ENCODE results near the gene PRDM16.

Gene PRDM16

GRCh38 chr1:3423896-3424611, 355.1 kb downstream of the PRDM16 start:
- no peak for DNase-seq (ENCODE audit: low read depth in 1 of 2, low spot score in 1 of 2)

- no peak for DNase-seq (ENCODE audit: low read depth in 1 of 2, low spot score in 1 of 2)
These were observed 356.6 kb downstream of the PRDM16 start for GRCh38 chr1:3425486-3426215.

- DNase-seq (ENCODE audit: low read depth in 1 of 2, low spot score in 1 of 2) = no peak
These were observed 358.0 kb downstream of the PRDM16 start for GRCh38 chr1:3426956-3427535.

- no peak for DNase-seq (ENCODE audit: low read depth in 1 of 2, low spot score in 1 of 2)
These were observed 359.0 kb downstream of the PRDM16 start for GRCh38 chr1:3427711-3428704.

GRCh38 chr1:3428899-3429298, 359.9 kb downstream of the PRDM16 start:
- DNase-seq (ENCODE audit: low read depth in 1 of 2, low spot score in 1 of 2) = no peak

GRCh38 chr1:3429320-3429719, 360.3 kb downstream of the PRDM16 start:
- no peak for DNase-seq (ENCODE audit: low read depth in 1 of 2, low spot score in 1 of 2)

- no peak for DNase-seq (ENCODE audit: low read depth in 1 of 2, low spot score in 1 of 2)
These were observed 360.8 kb downstream of the PRDM16 start for GRCh38 chr1:3429766-3430165.

- no peak for DNase-seq (ENCODE audit: low read depth in 1 of 2, low spot score in 1 of 2)
These were observed 361.4 kb downstream of the PRDM16 start for GRCh38 chr1:3430406-3430805.

- no peak for DNase-seq (ENCODE audit: low read depth in 1 of 2, low spot score in 1 of 2)
These were observed 361.8 kb downstream of the PRDM16 start for GRCh38 chr1:3430820-3431219.

GRCh38 chr1:3431266-3431665, 362.3 kb downstream of the PRDM16 start:
- no peak for DNase-seq (ENCODE audit: low read depth in 1 of 2, low spot score in 1 of 2)

- DNase-seq (ENCODE audit: low read depth in 1 of 2, low spot score in 1 of 2) = no peak
These were observed 362.7 kb downstream of the PRDM16 start for GRCh38 chr1:3431686-3432085.

GRCh38 chr1:3432306-3432705, 363.3 kb downstream of the PRDM16 start:
- no peak for DNase-seq (ENCODE audit: low read depth in 1 of 2, low spot score in 1 of 2)

GRCh38 chr1:3433076-3433475, 364.1 kb downstream of the PRDM16 start:
- DNase-seq (ENCODE audit: low read depth in 1 of 2, low spot score in 1 of 2) = no peak

GRCh38 chr1:3433596-3434320, 364.8 kb downstream of the PRDM16 start:
- no peak for DNase-seq (ENCODE audit: low read depth in 1 of 2, low spot score in 1 of 2)

GRCh38 chr1:3434406-3435110, 365.6 kb downstream of the PRDM16 start:
- DNase-seq (ENCODE audit: low read depth in 1 of 2, low spot score in 1 of 2) = no peak

- DNase-seq (ENCODE audit: low read depth in 1 of 2, low spot score in 1 of 2) = no peak
These were observed 366.7 kb downstream of the PRDM16 start for GRCh38 chr1:3435666-3436065.

- no peak for DNase-seq (ENCODE audit: low read depth in 1 of 2, low spot score in 1 of 2)
These were observed 367.4 kb downstream of the PRDM16 start for GRCh38 chr1:3436451-3436850.

- no peak for DNase-seq (ENCODE audit: low read depth in 1 of 2, low spot score in 1 of 2)
These were observed 367.9 kb downstream of the PRDM16 start for GRCh38 chr1:3436901-3437300.

GRCh38 chr1:3438661-3439180, 369.7 kb downstream of the PRDM16 start:
- no peak for DNase-seq (ENCODE audit: low read depth in 1 of 2, low spot score in 1 of 2)
